ENCODE measurements around the gene SLC25A25. TPM values are rescaled to one million over a fixed set of nuclear protein-coding genes. Genes with fewer than 3 reads are reported as not detected.
A peak's percentile ranks its signal among the peaks of the same experiment; 100 is the strongest.

The SLC25A25 gene
- total RNA-seq, 1 donor from 2014 or later = 21.0 TPM

- intact Hi-C loops (cut with DNase I) = no loop called here
- DNase-seq (ENCODE audit: low spot score) (no peak), ATAC-seq (no peak)
These were observed 19.4 kb upstream of the SLC25A25 start for GRCh38 chr9:128048663-128049062.

- DNase-seq (ENCODE audit: low spot score) = no peak
- intact Hi-C loops (cut with DNase I) = no loop called here
- no peak for ATAC-seq
These were observed 18.2 kb upstream of the SLC25A25 start for GRCh38 chr9:128049843-128050242.

GRCh38 chr9:128051932-128052709 is 15.9 kb upstream of the SLC25A25 start:
- intact Hi-C loops (cut with DNase I) = no loop called here
- DNase-seq (ENCODE audit: low spot score) = no peak
- ATAC-seq = no peak

- intact Hi-C loops (cut with DNase I) = no loop called here
- DNase-seq (ENCODE audit: low spot score) (no peak), ATAC-seq (peak; percentile 46)
These were observed 14.5 kb upstream of the SLC25A25 start for GRCh38 chr9:128053560-128053959.

- intact Hi-C loops (cut with DNase I) = no loop called here
- ATAC-seq (no peak), DNase-seq (ENCODE audit: low spot score) (no peak)
These were observed 13.9 kb upstream of the SLC25A25 start for GRCh38 chr9:128054087-128054486.

- no peak for DNase-seq (ENCODE audit: low spot score)
- intact Hi-C loops (cut with DNase I) = no loop called here
These were observed 12.5 kb upstream of the SLC25A25 start for GRCh38 chr9:128055344-128056040.

GRCh38 chr9:128056086-128056485 is 11.9 kb upstream of the SLC25A25 start:
- ATAC-seq (peak; percentile 48), DNase-seq (ENCODE audit: low spot score) (peak; percentile 73)
- intact Hi-C loops (cut with DNase I) = no loop called here

More at GRCh38 chr9:128055344-128056040, 12.5 kb upstream of the SLC25A25 start:
- ATAC-seq = peak; percentile 81

GRCh38 chr9:128056887-128057723 is 10.9 kb upstream of the SLC25A25 start:
- DNase-seq (ENCODE audit: low spot score) = no peak
- ATAC-seq = no peak
- intact Hi-C loops (cut with DNase I) = no loop called here

- intact Hi-C loops (cut with DNase I) = no loop called here
- ATAC-seq = no peak
These were observed 10.2 kb upstream of the SLC25A25 start for GRCh38 chr9:128057724-128058409.

GRCh38 chr9:128059365-128059983 is 8.6 kb upstream of the SLC25A25 start:
- DNase-seq (ENCODE audit: low spot score) (no peak), ATAC-seq (no peak)
- intact Hi-C loops (cut with DNase I) = no loop called here

More at GRCh38 chr9:128057724-128058409, 10.2 kb upstream of the SLC25A25 start:
- no peak for DNase-seq (ENCODE audit: low spot score)

- ATAC-seq (no peak), DNase-seq (ENCODE audit: low spot score) (no peak)
- intact Hi-C loops (cut with DNase I) = no loop called here
These were observed 6.6 kb upstream of the SLC25A25 start for GRCh38 chr9:128061275-128061960.

GRCh38 chr9:128062279-128062678 is 5.8 kb upstream of the SLC25A25 start:
- DNase-seq (ENCODE audit: low spot score) = no peak
- intact Hi-C loops (cut with DNase I) = no loop called here
- ATAC-seq = no peak

- no peak for ATAC-seq
- intact Hi-C loops (cut with DNase I) = no loop called here
These were observed 4.9 kb upstream of the SLC25A25 start for GRCh38 chr9:128062846-128063831.

GRCh38 chr9:128065907-128066712 is 1.9 kb upstream of the SLC25A25 start:
- ATAC-seq = no peak
- peak; percentile 75 for DNase-seq (ENCODE audit: low spot score)
- intact Hi-C loops (cut with DNase I) = no loop called here

More at GRCh38 chr9:128062846-128063831, 4.9 kb upstream of the SLC25A25 start:
- DNase-seq (ENCODE audit: low spot score) = no peak

GRCh38 chr9:128066713-128067644 is 1.1 kb upstream of the SLC25A25 start, which contains the start of gene NAIF1:
NAIF1 (minus strand) TSS chr9:128067320; CDS start chr9:128067101, 219 bp downstream.
- intact Hi-C loops (cut with DNase I) = no loop called here
- ATAC-seq (peak; percentile 91), DNase-seq (ENCODE audit: low spot score) (peak; percentile 97)
